Vagina (tissue), 2 donors: ENCODE data around the gene MPP7. TPM values are rescaled to one million over a fixed set of nuclear protein-coding genes. Genes with fewer than 3 reads are reported as not detected.
A peak's percentile ranks its signal among the peaks of the same experiment; 100 is the strongest.
"Not testable (repeated sequence)": the region's sequence is repeated elsewhere in the genome, so short reads cannot be mapped to it uniquely, and the experiment has no call there.

Source experiments
- DNase-seq, 2 donors: peaks; one replicate each; pipeline ENCODE4 v3.0.0-alpha.2; 2017; ENCODE audit errors: extremely low spot score in 2 of 2
- H3K27ac ChIP-seq: fragments of 200-600 bp; sonication (generic); one replicate; pipeline ENCODE4 v1.5.1; 2019
- H3K27me3 ChIP-seq: fragments of 200-600 bp; sonication (generic); one replicate; pipeline ENCODE4 v1.5.1; 2019
- H3K36me3 ChIP-seq, 2 donors: fragments of 200-600 bp; sonication (generic); one replicate each; pipeline ENCODE4 v1.5.1; 2017 to 2019
- H3K4me1 ChIP-seq: fragments of 200-600 bp; sonication (generic); one replicate; pipeline ENCODE4 v1.5.1; 2019
- H3K4me3 ChIP-seq, 2 donors: fragments of 200-600 bp; sonication (generic); 1 replicate in 1 of 2; 2 replicates in 1 of 2; pipeline ENCODE4 v1.5.1; 2016 to 2019
- H3K9me3 ChIP-seq: fragments of 200-600 bp; sonication (generic); one replicate; pipeline ENCODE4 v1.5.1; 2019
- CTCF ChIP-seq, 3 experiments: fragments of 450-650 bp in 2 of 3; fragments of 200-600 bp in 1 of 3; sonication (generic) in 1 of 3; IDR thresholded peaks; one replicate each; pipeline ENCODE4 v1.5.1; 2017 to 2019; ENCODE audit warnings: antibody characterized with exemption in 3 of 3, mild to moderate bottlenecking in 2 of 3, moderate library complexity in 2 of 3
- POLR2A ChIP-seq, 2 donors: fragments of 450-650 bp; IDR thresholded peaks; one replicate each; pipeline ENCODE4 v1.6.1; 2017; ENCODE audit warnings: antibody characterized with exemption in 2 of 2, mild to moderate bottlenecking in 2 of 2, moderate library complexity in 2 of 2
- POLR2AphosphoS5 ChIP-seq, 2 donors: sonication (generic); formaldehyde crosslinking; IDR thresholded peaks; one replicate each; pipeline ENCODE4 v1.9.0; 2017; ENCODE audit warnings: antibody characterized with exemption in 2 of 2, mild to moderate bottlenecking in 2 of 2, low read depth in 1 of 2; ENCODE audit not compliant: insufficient read depth in 1 of 2
- intact Hi-C: fragments of 100-400 bp; cut with DNase I; formaldehyde crosslinking; loops from one replicate; pipeline ENCODE4 v1.15.1; 2023
- total RNA-seq: library from RNA; depleted of rRNA; stranded (reverse); fragments of >200 nt; gene quantifications from one replicate; pipeline ENCODE4 v1.2.3, GENCODE V29; 2016

MPP7 gene
- 24.8 TPM for total RNA-seq

GRCh38 chr10:28302638-28303488 is at the start of gene MPP7:
Gene MPP7 (minus strand): TSS chr10:28303064. CDS start chr10:28238604, 64,460 bp downstream.
- TF ChIP-seq CTCF (IDR thresholded peaks at IDR 0.05) (peak; percentile 3 to 34 (median 16)), POLR2A (IDR thresholded peaks at IDR 0.05) (peak in 1 of 2 donors; percentile 21), POLR2AphosphoS5 (IDR thresholded peaks at IDR 0.05; ENCODE audit: insufficient read depth in 1 of 2, low read depth in 1 of 2) (peak; percentile 50 to 65)
- peaks cover 18% of the 10 kb centered on the region for H3K4me1 ChIP-seq
- no peaks in the 10 kb centered on the region for H3K27me3 ChIP-seq
- peak; percentile 99 to 100 for DNase-seq
- peak within 1 kb of the TSS; percentile 92 for H3K27ac ChIP-seq
- no peaks in the 10 kb centered on the region for H3K36me3 ChIP-seq
- intact Hi-C loops = no loop called here
- no peaks in the 10 kb centered on the region for H3K9me3 ChIP-seq
- peak within 1 kb of the TSS; percentile 66 to 87 for H3K4me3 ChIP-seq

- Histone ChIP-seq H3K4me3 (no peak overlapping the region), H3K4me1 (no peaks in the 10 kb centered on the region), H3K36me3 (no peaks in the 10 kb centered on the region), H3K27ac (no peak overlapping the region), H3K9me3 (no peaks in the 10 kb centered on the region), H3K27me3 (no peaks in the 10 kb centered on the region)
- DNase-seq = no peak
- intact Hi-C loops = no loop called here
- no peak for TF ChIP-seq POLR2A (IDR thresholded peaks at IDR 0.05)
- TF ChIP-seq POLR2AphosphoS5 (IDR thresholded peaks at IDR 0.05; ENCODE audit: insufficient read depth in 1 of 2, low read depth in 1 of 2) = no peak
- no peak for TF ChIP-seq CTCF (IDR thresholded peaks at IDR 0.05)
Observed at GRCh38 chr10:28349892-28350291, 47.0 kb upstream of the MPP7 start.

GRCh38 chr10:28343987-28344895 is 41.4 kb upstream of the MPP7 start:
- Histone ChIP-seq H3K9me3 (no peaks in the 10 kb centered on the region), H3K36me3 (no peaks in the 10 kb centered on the region), H3K27me3 (no peaks in the 10 kb centered on the region), H3K4me3 (no peak overlapping the region), H3K27ac (no peak overlapping the region), H3K4me1 (no peaks in the 10 kb centered on the region)
- DNase-seq = no peak
- intact Hi-C loops = no loop called here
- TF ChIP-seq POLR2AphosphoS5 (IDR thresholded peaks at IDR 0.05; ENCODE audit: insufficient read depth in 1 of 2, low read depth in 1 of 2) (no peak), POLR2A (IDR thresholded peaks at IDR 0.05) (no peak), CTCF (IDR thresholded peaks at IDR 0.05) (no peak)

- no peak overlapping the region for H3K4me3 ChIP-seq
- no peak overlapping the region for H3K27ac ChIP-seq
- intact Hi-C loops = no loop called here
- no peak for DNase-seq
- no peaks in the 10 kb centered on the region for H3K4me1 ChIP-seq
- no peaks in the 10 kb centered on the region for H3K9me3 ChIP-seq
- H3K27me3 ChIP-seq = no peaks in the 10 kb centered on the region
- H3K36me3 ChIP-seq = no peaks in the 10 kb centered on the region
- TF ChIP-seq POLR2A (IDR thresholded peaks at IDR 0.05) (no peak), CTCF (IDR thresholded peaks at IDR 0.05) (no peak), POLR2AphosphoS5 (IDR thresholded peaks at IDR 0.05; ENCODE audit: insufficient read depth in 1 of 2, low read depth in 1 of 2) (no peak)
Observed at GRCh38 chr10:28343252-28343651, 40.4 kb upstream of the MPP7 start.

GRCh38 chr10:28341679-28342078 is 38.8 kb upstream of the MPP7 start:
- H3K4me3 ChIP-seq, H3K4me1 ChIP-seq, intact Hi-C loops, H3K9me3 ChIP-seq, H3K27ac ChIP-seq, H3K36me3 ChIP-seq, DNase-seq, H3K27me3 ChIP-seq: not testable (repeated sequence)
